Stimulated activated memory B cell treated with anti-CD40 and anti-IgM and Interleukin-4, amounts not matched to agents 10 μg/mL and 1 μg/mL and 100 μg/mL, for 72 hours (primary cell): ENCODE data around the gene ICAM4.

Experiments used
- ATAC-seq: fragments of 150-1000 bp; cut with Tn5 transposase; 2 replicates; pipeline ENCODE4 v1.10.0; 2021
- H3K27ac Mint-ChIP-seq: one replicate; pipeline ENCODE4 v1.8.0; 2022; ENCODE audit warnings: mild to moderate bottlenecking, mixed read lengths
- H3K27me3 Mint-ChIP-seq: one replicate; pipeline ENCODE4 v1.8.0; 2022; ENCODE audit warnings: mixed read lengths
- H3K36me3 Mint-ChIP-seq: one replicate; pipeline ENCODE4 v1.8.0; 2022; ENCODE audit warnings: mixed read lengths
- H3K4me1 Mint-ChIP-seq: one replicate; pipeline ENCODE4 v1.8.0; 2022; ENCODE audit warnings: mixed read lengths
- H3K4me3 Mint-ChIP-seq: one replicate; pipeline ENCODE4 v1.8.0; 2022; ENCODE audit warnings: mild to moderate bottlenecking, moderate library complexity, mixed read lengths
- H3K9me3 Mint-ChIP-seq: one replicate; pipeline ENCODE4 v1.8.0; 2022; ENCODE audit warnings: mixed read lengths

ICAM4 gene

DNA sequence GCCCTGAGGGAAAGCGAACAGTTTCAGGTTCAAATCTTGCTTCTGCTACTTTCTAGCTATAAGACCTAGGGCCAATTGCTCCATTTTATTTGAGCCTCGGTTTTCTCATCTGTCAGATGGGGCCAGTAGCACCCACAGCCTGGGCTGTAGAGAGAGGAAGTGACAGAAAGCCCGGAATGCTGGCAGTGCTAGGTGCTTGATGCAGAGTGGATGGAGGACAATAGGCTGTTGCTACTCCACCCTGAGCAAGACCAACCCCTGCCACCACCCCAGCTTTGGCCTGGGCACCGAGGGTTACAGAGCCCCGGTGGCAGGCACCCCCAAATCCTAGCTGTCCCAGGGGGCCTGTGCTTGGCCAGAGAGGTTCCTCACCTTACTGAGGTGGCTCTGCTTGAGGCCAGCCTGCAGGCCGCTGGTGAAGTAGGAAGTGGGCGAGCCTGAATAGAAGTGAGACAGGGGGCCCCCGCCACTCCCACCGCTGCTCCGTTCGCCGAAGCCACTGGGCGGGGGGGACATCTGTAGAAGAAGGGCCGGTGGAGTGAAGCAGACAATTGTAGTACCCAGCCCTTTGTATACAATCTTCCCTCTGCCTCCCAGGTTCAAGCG is 31.2 kb downstream of the ICAM4 start:
- H3K9me3 Mint-ChIP-seq, result no peaks in the 10 kb centered on the region
- H3K27me3 Mint-ChIP-seq, result no peaks in the 10 kb centered on the region
- H3K4me1 Mint-ChIP-seq, result peaks cover 28% of the 10 kb centered on the region
- no peak for ATAC-seq
- no peak overlapping the region for H3K4me3 Mint-ChIP-seq
- H3K36me3 Mint-ChIP-seq, result peaks cover 43% of the 10 kb centered on the region
- no peak overlapping the region for H3K27ac Mint-ChIP-seq

DNA sequence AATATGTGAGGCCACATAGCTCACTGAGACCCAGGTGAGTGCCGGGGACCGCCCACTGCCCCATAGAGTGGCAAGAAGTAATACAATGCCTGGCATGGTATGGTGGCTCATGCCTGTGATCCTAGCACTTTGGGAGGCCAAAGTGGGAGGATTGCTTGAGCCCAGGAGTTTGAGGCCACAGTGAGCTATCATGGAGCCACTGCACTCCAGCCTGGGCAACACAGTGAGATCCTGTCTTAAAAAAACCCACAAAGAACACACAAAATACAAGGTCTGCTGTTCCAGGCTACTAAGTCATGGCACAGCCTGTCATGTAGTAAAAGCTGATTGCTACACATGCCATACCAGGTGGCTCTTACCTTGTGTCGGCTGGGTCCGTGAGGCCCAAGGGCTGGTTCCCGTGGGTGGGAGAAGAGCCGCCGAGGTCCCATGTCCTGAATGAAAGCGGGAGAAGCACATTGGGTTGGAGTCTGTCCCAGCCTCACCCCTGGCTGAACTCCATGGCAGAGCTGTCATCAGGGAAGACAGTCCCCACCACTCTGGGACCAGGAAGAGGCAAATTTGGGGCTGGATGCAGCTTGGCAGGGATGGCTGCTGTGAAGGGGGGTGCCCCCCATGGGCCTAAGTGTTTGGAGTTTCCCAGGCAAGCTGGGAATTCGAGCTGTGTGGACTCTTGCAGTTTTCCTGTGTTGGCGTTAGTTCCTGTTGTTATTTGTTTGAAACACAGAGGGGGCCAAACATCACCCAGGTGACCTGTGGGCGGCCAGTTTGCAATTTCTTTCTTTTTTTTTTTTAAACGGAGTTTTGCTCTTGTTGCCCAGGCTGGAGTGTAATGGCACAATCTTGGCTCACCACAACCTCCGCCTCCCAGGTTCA is 32.3 kb downstream of the ICAM4 start:
- no peaks in the 10 kb centered on the region for H3K9me3 Mint-ChIP-seq
- peaks cover 38% of the 10 kb centered on the region for H3K36me3 Mint-ChIP-seq
- no peak overlapping the region for H3K27ac Mint-ChIP-seq
- ATAC-seq, result no peak
- H3K4me3 Mint-ChIP-seq, result no peak overlapping the region
- peaks cover 28% of the 10 kb centered on the region for H3K4me1 Mint-ChIP-seq
- no peaks in the 10 kb centered on the region for H3K27me3 Mint-ChIP-seq

DNA sequence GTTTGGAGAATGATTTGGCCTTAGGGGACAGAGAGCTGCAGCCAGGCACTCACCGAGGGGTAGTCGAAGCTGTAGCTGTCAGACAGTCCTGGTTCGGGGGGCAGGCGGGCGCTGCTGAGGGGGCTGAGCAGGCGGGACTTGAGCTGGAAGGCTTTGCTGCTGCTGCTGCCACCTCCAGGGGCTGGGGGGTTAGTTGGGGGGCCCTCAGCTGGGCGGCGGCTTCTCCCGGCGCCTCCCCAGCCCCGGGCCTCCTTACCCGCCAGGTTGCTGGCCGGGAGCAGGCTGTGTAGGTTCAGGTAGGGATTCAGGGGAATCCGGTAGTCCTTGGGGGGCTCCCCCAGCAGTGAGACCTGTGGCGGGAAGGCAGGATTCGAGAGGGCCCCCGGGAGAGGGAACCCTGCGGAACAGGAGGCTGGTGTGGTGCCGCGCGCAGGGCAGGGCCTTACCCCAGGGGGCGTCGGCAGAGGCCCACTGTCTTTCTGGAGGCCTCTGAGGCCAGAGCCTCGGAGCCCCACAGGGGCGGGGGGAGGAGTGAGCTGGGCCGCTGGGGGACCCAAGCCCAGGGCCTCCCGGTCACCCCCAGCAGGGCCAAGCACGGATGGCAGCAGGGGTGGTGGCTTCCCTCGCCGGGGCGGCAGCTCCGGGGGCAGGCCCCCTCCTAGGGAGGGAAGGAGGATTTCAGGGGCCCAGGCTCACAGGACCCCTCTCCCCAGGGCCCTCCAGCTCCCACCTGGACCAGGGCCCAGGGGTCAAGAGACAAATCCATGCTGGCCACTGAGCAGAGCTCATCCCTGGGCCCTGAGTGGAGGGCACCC is 34.1 kb downstream of the ICAM4 start:
- no peaks in the 10 kb centered on the region for H3K9me3 Mint-ChIP-seq
- H3K36me3 Mint-ChIP-seq, result peaks cover 36% of the 10 kb centered on the region
- H3K27ac Mint-ChIP-seq, result no peak overlapping the region
- peak; percentile 40 for ATAC-seq
- no peak overlapping the region for H3K4me3 Mint-ChIP-seq
- H3K27me3 Mint-ChIP-seq, result no peaks in the 10 kb centered on the region
- peaks cover 11% of the 10 kb centered on the region for H3K4me1 Mint-ChIP-seq

DNA sequence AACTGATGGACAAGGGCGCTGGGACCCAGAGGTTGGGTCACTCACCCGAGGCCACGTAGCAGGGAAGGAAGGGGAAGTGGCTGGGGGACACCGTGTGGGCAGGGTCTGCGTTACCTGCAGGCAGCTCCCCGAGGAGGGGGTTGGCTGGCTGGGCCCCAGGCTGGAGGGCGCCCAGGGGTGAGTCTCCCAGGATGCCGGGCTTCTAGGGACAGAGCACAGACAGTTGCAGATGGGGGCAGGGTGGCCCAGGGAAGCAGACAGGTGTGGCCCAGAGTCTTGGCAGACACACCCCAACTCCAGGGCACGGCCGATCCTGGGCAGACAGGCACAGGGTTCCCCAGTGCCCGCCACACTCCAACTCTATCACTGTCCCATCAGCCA is 34.7 kb downstream of the ICAM4 start:
- peaks cover 5% of the 10 kb centered on the region for H3K4me1 Mint-ChIP-seq
- no peaks in the 10 kb centered on the region for H3K9me3 Mint-ChIP-seq
- ATAC-seq, result no peak
- no peaks in the 10 kb centered on the region for H3K27me3 Mint-ChIP-seq
- no peak overlapping the region for H3K27ac Mint-ChIP-seq
- peaks cover 30% of the 10 kb centered on the region for H3K36me3 Mint-ChIP-seq
- no peak overlapping the region for H3K4me3 Mint-ChIP-seq

DNA sequence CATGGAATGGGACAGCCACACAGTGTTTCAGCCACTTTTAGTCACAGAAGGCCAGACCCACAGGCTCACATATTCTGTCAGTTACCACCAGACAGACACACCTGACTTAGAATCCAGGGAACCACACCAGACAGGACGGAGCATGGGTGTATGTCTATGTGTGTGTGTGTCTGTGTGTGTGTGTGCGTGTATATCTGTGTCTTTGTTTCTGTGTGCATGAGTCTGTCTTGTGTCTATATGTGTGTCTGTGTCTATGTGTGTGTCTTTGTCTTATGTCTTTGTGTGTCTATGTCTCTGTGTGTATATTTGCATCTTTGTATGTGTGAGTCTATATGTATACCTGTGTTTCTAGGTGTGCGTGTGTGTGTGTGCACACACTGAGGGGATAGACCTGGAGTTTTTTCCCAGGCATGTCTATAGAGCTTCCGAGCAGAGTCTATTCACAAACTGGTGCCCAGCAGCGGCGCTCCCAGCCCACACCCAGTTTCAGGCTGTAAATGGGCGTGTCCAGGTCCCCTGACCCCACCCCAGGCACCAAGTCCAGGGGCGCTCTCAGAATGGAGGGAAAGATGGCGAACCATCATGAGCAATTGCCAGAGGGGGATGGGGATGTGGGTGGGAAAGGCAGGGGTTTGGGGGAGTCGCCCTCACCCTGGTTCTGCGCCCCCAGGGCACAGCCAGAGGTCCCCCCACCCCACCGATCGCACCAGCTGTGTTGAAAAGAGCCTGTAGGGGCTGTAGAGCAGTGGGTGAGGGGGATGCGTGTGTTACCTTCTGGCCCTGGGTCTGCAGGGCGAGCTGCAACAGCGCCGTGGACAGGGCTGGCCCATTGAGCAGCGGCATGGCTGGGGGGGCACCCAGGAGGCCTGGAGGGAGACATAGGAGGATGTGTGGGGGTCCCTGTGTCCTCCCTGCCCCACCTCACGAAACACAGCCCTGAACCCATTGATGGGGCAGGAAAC is 35.4 kb downstream of the ICAM4 start:
- H3K27ac Mint-ChIP-seq, result no peak overlapping the region

DNA sequence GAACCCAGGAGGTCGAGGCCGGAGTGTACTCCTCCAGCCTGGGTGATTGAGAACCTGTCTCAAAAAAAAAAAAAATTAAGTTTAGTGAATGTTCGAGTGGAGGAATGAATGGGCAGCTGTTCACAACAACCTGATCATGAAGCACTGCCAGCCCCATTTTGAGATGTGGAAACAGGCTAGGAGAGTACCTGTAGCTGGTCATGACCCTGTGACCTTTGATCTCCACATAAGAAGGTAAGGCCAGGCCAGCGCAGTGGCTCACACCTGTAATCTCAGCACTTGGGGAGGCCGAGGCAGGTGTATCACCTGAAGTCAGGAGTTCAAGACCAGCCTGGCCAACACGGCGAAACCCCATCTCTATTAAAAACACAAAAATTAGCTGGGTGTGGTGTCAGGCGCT is 39.0 kb downstream of the ICAM4 start:
- H3K36me3 Mint-ChIP-seq, result peaks cover 23% of the 10 kb centered on the region
- H3K4me1 Mint-ChIP-seq, result no peaks in the 10 kb centered on the region
- H3K9me3 Mint-ChIP-seq, result no peaks in the 10 kb centered on the region
- H3K4me3 Mint-ChIP-seq, result no peak overlapping the region
- ATAC-seq, result no peak
- H3K27ac Mint-ChIP-seq, result no peak overlapping the region
- H3K27me3 Mint-ChIP-seq, result no peaks in the 10 kb centered on the region

More for the DNA sequence above, 35.4 kb downstream of the ICAM4 start:
- ATAC-seq, result no peak
- no peaks in the 10 kb centered on the region for H3K9me3 Mint-ChIP-seq
- peaks cover 23% of the 10 kb centered on the region for H3K36me3 Mint-ChIP-seq
- H3K4me1 Mint-ChIP-seq, result no peaks in the 10 kb centered on the region
- no peaks in the 10 kb centered on the region for H3K27me3 Mint-ChIP-seq
- no peak overlapping the region for H3K4me3 Mint-ChIP-seq

DNA sequence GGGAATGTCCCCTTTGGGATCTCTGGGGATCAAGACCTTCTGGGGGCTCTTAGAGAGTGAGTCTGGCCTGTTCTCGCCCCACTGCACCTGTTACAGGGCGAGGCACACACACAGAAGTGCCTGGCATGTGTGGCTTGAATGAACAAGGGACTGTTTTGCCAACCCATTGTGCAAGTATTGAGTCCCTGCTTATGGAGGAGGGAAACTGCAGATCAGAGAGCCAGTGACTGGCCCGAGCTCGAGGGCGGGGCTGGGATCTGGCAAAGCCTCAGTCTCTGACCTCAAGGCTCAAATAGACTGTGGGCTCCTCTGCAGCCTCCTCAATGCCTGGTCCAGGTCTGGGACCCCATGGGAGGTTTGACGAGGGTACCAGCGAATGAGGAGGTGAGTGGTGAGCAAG is 41.0 kb downstream of the ICAM4 start:
- H3K4me3 Mint-ChIP-seq, result no peak overlapping the region
- no peak overlapping the region for H3K27ac Mint-ChIP-seq
- peaks cover 15% of the 10 kb centered on the region for H3K36me3 Mint-ChIP-seq
- H3K4me1 Mint-ChIP-seq, result peaks cover 13% of the 10 kb centered on the region
- H3K27me3 Mint-ChIP-seq, result no peaks in the 10 kb centered on the region
- no peak for ATAC-seq
- H3K9me3 Mint-ChIP-seq, result no peaks in the 10 kb centered on the region

DNA sequence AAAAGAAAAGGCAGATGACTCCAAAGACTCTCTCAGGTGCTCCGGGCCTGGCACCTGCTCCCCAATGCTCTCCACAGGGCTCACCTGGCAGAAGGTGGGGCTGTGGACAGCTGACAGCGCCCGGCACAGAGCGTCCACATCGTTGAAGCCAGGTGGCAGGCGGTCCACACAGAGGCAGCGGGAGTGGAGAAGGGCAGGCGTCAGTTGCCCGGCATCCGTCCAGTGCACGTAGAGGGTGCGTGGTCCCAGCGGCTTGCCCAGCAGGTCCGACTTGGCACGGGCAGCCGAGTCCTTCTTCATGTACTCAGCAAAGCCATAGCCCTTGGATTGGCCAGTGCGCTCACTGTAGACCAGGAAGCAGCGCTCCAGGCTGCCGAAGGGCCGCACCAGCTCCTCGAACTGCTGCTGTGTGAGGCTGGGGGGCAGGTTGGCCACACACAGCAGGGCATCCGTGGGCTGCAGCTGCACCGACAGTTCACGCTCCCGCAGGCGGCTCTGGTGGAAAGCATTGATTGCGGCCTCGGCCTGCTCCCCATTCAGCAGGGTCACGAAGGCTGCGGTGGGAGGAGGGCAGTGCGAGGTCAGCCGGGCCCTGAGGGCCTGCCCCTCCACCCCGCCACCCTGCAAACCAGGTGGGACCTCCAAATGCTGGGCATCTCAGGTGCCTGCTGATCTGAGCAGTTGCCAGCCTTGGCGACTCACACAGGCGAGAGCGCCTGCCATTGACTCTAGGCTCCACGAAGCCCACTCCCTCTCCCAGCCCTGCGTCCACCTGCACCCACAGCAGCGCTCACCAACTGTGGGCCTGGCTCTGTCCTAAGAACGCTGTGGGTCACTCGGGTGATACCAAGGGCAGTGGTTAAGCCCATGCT is 42.0 kb downstream of the ICAM4 start:
- ATAC-seq, result no peak
- peaks cover 15% of the 10 kb centered on the region for H3K36me3 Mint-ChIP-seq
- no peaks in the 10 kb centered on the region for H3K9me3 Mint-ChIP-seq
- no peaks in the 10 kb centered on the region for H3K27me3 Mint-ChIP-seq
- H3K27ac Mint-ChIP-seq, result no peak overlapping the region
- H3K4me3 Mint-ChIP-seq, result no peak overlapping the region
- H3K4me1 Mint-ChIP-seq, result peaks cover 17% of the 10 kb centered on the region

DNA sequence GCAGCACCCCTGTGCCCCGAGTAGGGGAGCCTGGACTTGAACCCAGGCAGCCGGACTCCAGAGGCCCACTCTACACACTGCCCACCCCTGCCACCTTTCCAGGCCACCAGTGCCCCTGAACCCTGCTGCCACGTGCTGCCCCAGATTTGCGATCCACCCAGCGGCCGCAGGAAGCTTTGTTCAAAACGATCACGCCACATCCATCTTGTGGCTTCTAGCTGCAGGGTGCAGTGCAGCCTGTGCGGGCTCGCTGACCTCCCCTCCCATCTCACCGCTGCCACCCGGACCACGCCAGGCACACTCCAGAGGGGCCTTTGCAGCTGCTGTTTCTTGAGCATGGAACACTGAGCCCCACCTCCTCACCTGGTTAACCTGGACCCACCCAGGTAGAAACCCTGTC is 42.8 kb downstream of the ICAM4 start:
- ATAC-seq, result no peak
- peaks cover 21% of the 10 kb centered on the region for H3K36me3 Mint-ChIP-seq
- H3K4me1 Mint-ChIP-seq, result peaks cover 25% of the 10 kb centered on the region
- no peaks in the 10 kb centered on the region for H3K27me3 Mint-ChIP-seq
- no peak overlapping the region for H3K4me3 Mint-ChIP-seq
- no peak overlapping the region for H3K27ac Mint-ChIP-seq
- no peaks in the 10 kb centered on the region for H3K9me3 Mint-ChIP-seq

DNA sequence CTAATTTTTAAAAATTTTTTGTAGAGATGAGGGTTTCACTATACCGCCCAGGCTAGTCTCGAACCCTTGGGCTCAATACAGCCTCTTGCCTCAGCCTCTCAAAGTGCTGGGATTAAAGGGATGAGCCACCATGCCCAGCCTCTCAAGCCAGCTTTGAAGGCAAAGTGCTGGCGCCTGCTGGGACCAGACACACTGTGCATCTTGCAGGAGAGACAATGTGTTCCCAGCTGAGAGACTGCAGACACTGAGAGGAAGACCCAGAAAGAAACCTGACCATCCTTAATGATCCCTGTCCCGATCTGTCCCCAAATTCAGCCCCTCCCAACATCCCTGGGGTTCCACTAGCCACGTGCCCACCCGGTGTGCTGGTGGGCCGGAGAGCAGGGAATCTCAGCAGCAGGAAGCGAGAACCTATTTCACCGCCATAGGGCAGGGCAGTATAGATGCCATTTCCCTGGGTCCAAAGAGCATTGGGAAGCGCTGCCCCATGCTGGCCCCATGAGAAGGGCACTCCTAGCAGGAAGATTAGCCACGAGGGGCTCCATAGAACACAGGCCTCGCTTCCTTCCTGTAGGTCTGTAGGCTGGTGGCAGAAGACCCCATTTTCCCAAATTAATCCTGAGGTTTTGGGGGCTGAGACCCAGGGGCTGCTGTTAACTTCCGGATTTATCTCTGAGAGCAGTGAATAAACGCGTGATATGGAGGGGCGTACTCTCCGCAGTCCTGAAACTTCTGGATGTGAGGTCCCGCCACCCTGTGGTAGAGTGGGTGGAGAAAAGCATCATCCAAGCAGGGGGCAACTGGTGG is 45.6 kb downstream of the ICAM4 start:
- peaks cover 35% of the 10 kb centered on the region for H3K36me3 Mint-ChIP-seq
- no peaks in the 10 kb centered on the region for H3K9me3 Mint-ChIP-seq
- peak overlapping the region; percentile 91 for H3K4me3 Mint-ChIP-seq
- no peak for ATAC-seq
- no peaks in the 10 kb centered on the region for H3K27me3 Mint-ChIP-seq
- H3K4me1 Mint-ChIP-seq, result peaks cover 37% of the 10 kb centered on the region
- peak overlapping the region; percentile 89 for H3K27ac Mint-ChIP-seq

DNA sequence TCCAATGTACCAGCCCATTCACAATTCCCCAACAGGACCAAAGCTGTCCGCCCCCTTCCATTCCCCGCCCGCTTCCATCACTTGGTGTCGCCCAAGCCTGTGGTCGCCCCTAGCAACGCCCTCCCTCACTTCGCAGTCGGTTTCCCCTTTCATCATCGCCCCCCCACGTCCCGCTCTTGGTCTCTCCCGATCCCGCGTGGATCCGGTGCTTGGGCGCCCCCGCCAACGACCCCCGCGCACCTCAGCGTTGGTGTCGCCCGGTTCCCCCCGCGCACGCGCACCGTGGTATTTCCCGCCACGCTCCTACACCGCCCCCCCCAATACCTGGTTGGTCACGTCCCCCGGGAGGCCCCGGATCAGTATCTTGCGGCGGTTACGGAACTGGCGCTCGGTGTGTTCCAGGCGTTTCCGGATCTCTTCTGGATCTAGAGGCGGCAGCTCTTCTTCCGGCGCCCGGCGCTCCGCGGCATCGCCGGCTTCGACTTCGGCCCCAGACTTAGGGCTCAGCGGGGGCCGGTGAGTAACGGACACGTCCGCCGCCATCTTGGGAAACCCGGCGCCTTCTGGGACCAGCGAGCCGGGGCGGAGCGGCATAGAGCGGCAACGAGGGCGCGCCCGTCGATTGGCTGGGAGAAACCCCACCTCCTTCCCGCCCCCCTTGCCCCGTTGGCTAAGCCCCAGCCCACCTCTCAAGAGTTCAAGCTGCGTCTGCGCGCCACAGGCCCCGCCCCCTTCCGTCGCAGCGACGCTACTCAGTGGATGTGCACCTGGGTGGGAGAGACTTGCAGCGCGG is 46.4 kb downstream of the ICAM4 start, which contains the start of gene RAVER1:
Gene RAVER1 (minus strand): TSS at position 565 of the 793 bp plus-strand sequence. CDS start 22 bp downstream, at position 543.
- peak within 1 kb of the TSS; percentile 89 for H3K27ac Mint-ChIP-seq

DNA sequence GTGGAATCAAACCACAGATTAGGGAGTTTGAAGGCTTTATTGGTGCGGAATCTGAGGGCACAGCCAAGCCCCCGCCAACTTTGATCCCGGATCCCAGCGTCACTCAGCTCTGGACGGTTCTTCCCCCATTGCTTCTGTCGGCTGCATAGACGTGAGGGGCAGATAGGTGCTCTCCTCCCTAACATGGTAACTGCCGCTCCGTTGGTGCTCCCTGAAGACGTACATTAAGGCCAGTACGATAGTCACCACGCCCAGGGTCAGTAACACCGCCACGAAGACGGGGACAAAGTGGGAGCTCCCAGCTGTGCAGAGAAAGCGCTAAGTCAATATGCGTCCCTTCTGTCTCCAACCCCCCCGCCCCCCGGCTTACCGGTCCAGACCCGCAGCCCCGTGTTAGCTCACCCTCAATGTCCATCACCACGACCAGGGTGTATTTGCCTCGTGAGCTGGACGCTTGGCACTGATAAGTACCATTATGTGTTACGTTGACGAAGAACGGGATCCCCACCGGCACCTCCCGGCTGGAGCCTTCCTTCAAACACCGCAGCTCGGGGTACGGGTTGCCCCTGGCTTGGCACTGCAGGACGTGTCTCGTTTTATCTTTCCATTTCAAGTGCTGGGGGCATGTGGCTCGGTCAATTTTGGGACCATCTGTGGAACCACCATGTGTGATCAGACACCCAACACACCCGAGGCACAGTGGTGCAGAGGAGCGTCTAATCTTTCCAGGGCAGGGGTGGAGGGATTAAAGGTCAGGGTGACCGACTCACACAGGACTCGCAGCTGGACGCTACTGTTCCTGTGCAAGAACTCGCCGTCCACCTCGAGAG is 47.2 kb downstream of the ICAM4 start:
- ATAC-seq, result peak; percentile 7
- peaks cover 47% of the 10 kb centered on the region for H3K4me1 Mint-ChIP-seq
- no peaks in the 10 kb centered on the region for H3K9me3 Mint-ChIP-seq
- no peaks in the 10 kb centered on the region for H3K27me3 Mint-ChIP-seq
- H3K4me3 Mint-ChIP-seq, result peak overlapping the region; percentile 91
- H3K27ac Mint-ChIP-seq, result peak overlapping the region; percentile 89
- H3K36me3 Mint-ChIP-seq, result peaks cover 28% of the 10 kb centered on the region

More for the DNA sequence above, 46.4 kb downstream of the ICAM4 start, which contains the start of gene RAVER1:
- peak; percentile 98 for ATAC-seq
- Mint-ChIP-seq H3K4me1 (peaks cover 38% of the 10 kb centered on the region), H3K27me3 (no peaks in the 10 kb centered on the region), H3K36me3 (peaks cover 28% of the 10 kb centered on the region), H3K4me3 (peak within 1 kb of the TSS; percentile 91), H3K9me3 (no peaks in the 10 kb centered on the region)
